Measurements from ENCODE around the gene EBI3.
A peak's percentile ranks its signal among the peaks of the same experiment; 100 is the strongest.
"Not testable (repeated sequence)": the region's sequence is repeated elsewhere in the genome, so short reads cannot be mapped to it uniquely, and the experiment has no call there.

Gene EBI3

DNA sequence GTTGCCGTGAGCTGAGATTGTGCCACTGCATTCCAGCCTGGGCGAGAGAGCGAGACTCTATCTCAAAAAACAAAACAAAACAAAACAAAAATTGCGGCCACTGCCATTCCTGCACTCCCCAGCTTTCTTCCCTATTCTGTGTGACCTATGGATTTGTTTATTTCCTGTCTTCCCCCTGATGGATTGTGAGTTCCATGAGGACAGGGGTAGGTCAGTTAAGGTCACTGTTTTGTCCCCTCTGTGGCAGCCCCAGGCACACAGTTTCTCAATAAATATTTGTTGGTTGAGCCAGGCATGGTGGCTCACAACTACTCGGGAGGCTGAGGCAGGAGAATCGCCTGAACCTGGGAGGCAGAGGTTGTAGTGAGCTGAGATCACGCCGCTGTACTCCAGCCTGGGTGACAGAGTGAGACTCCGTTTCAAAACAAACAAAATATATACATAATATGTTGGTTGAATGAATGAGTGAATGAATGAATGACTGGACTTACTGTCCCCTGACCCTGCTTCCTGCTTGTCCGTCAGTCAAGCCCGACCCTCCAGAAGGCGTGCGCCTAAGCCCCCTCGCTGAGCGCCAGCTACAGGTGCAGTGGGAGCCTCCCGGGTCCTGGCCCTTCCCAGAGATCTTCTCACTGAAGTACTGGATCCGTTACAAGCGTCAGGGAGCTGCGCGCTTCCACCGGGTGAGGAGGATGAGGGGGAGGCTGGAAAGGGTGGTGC is 5.0 kb downstream of the EBI3 start:
- DNase-seq (ENCODE audit: low spot score), result no peak

DNA sequence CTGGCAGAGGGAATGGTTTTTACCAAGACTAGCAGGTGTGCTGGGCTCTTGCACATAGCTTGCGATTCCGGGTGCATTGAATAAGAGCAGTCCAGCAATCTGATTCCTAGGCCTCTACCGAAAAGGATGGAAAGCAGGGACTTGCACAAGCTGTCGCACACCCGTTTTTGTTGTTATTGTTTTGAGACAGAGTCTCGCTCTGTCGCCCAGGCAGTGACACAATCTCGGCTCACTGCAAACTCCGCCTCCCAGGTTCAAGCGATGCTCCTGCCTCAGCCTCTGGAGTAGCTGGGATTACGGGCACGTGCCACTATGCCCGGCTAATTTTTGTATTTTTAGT is 5.5 kb downstream of the EBI3 start:
- DNase-seq (ENCODE audit: low spot score), result no peak

DNA sequence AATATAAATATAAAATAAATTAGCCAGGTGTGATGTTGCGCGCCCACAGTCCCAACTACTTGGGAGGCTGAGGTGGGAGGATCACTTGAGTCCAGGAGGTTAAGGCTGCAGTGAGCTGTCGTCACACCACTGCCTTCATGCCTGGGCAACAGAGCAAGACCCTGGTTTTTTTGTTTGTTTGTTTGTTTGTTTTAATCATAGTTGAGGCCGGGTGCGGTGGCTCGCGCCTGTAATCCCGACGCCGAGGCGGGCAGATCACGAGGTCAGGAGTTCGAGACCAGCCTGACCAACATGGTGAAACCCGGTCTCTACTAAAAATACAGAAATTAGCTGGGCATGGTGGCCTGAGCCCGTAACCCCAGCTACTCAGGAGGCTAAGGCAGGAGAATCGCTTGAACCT is 8.2 kb downstream of the EBI3 start:
- DNase-seq (ENCODE audit: low spot score), result not testable (repeated sequence)

DNA sequence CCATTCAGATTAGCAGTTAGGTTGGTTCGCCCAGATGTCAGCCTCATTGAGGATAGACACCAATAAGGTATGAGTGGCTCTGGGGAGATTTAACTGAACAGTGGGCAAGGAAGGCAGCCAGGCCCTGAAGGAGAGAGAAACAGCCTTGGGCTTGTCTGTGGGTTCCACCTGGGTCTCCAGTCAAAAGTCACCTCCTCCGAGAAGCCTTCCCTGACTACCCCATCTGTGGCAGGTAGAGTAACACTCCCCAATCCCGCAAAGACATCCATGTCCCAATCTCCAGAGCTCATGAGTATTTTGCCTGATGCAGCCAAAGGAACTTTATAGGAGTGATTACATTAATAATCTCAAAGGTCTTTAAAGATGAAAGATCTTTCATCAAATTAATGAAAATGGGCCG is 9.5 kb downstream of the EBI3 start:
- DNase-seq (ENCODE audit: low spot score), result no peak

DNA sequence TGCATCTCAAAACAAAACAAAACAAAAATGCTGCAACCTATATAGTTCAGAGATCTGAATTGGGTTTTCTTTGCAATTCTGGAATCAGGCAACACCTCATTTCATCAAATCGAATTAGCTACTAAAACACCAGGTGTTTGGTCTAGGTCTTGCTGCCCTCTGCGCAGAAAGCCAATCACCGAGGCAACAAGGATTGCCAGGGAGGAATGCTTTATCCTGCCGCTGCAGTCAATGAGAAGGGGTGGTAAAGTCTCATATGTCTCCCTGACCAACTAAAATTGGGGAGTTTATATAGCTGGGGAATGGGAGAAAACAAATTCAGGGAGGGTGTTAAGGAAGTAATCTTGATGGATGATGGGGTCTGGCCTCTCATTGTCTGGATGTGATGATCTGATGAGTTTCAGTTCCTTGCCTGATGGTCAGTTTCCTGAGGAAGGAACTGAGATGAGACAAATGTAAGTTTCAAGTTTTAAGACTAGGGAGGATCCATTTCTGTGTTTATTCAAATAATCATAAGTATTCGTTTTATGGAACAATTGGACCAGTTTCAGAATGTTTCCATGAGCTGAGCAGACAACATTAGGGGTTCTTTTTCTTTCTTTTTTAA is 12.6 kb downstream of the EBI3 start:
- no peak for DNase-seq (ENCODE audit: low spot score)

DNA sequence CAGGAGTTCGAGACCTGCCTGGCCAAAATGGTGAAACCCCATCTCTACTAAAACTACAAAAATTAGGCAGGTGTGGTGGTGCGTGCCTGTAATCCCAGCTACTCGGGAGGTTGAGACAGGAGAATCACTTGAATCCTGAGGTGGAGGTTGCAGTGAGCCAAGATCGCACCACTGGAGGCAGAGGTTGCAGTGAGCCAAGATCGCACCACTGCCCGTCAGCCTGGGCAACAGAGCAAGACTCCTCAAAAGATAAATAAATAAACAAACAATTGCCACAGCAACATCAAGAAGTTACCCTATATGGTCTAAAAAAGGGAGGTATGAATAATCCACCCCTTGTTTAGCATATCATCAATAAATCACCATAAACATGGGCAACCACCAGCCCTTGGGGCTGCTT is 16.6 kb downstream of the EBI3 start:
- not testable (repeated sequence) for DNase-seq (ENCODE audit: low spot score)

DNA sequence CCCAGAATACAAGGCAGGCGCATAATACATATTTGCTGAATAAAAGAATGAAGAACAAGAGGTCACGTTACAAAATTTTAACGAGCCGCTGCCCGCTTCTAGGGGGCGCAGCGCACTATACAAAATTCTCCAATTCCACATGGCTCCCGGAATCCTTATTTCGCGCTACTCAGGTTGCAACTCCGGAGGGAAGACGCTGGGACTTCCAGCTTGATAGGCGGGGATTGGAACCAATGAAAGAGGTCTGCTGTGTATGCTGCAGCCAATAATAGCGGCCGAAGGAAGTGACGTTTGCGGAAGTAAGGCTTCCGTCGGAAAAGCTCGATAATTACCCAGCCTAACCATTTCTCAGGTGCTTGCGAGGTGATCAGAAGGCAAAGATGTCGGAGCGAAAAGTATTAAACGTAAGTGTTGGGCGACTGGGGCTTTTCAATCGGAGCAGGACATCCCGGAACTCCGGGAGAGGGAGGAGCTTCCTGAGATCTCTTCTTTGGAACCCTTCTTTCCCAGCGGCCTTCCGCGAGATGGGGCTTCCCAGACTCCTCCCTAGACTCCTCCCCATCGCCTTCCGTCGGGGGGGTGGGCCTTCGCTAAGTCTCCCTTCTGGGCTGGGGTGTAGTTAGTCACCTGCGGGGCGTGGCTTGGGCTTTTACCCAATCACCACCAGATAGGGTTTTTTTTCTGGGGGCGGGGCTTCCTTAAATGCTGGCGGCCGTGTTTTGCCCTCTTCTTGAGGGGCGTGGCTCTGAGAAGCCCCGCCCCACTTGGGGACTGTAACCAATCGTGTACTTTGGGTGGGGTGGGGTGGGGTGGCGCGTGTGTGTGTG is 17.7 kb downstream of the EBI3 start, which contains the start of gene YJU2:
Gene YJU2 (plus strand): TSS at position 314 of the 827 bp plus-strand sequence. CDS start 67 bp downstream, at position 381.
- DNase-seq (ENCODE audit: low spot score), result peak; percentile 99

DNA sequence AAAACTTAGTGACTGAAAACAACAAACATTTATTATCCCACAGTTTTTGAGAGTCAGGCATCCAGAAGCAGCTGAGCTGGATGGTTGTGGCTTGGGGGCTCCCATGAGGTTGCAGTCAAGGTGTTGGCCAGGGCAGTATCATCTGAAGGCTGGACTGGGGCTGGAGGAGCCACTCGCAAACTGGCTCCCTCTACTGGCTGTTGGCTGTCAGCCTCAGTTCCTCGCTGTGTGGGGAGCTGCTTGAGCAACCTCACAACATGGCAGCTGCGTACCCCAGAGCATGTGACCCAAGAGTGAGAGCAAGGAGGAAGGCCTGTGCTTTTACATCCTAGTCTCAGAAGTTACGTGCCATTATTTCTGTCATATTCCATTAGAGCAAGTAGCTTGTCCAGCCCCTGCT is 27.2 kb downstream of the EBI3 start:
- no peak for DNase-seq (ENCODE audit: low spot score)

DNA sequence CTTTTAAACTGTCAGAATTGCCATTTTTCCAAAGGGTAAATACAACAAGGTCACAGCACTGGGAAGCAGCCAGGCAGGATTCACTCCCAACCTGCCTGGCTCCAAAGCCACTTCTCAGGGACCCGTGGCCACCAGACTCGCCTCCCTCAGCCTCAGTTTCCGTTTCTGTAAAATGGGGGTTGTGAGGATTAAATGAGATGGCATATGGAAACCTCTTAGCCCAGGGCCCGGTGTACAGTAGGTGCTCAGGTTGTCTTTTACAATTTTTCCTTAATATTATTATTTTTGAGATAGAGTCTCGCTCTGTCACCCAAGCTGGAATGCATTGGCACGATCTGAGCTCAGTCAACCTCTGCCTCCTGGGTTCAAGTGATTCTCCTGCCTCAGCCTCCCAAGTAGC is 27.7 kb downstream of the EBI3 start:
- no peak for DNase-seq (ENCODE audit: low spot score)

DNA sequence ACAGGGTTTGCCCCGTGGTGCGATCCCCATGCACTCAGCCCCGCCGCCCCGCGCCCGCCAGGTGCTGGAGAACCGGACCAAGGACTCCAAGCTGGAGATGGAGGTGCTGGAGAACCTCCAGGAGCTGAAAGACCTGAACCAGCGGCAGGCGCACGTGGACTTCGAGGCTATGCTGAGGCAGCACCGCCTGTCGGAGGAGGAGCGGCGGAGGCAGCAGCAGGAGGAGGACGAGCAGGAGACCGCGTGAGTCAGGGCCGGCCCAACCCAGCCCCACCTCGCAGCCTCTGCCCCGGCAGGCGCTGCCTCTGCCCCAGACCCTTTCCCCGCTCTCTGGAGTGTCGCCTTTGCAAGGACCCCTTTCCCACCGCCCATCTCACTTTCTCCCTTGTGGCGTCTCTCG is 28.9 kb downstream of the EBI3 start:
- DNase-seq (ENCODE audit: low spot score), result no peak

DNA sequence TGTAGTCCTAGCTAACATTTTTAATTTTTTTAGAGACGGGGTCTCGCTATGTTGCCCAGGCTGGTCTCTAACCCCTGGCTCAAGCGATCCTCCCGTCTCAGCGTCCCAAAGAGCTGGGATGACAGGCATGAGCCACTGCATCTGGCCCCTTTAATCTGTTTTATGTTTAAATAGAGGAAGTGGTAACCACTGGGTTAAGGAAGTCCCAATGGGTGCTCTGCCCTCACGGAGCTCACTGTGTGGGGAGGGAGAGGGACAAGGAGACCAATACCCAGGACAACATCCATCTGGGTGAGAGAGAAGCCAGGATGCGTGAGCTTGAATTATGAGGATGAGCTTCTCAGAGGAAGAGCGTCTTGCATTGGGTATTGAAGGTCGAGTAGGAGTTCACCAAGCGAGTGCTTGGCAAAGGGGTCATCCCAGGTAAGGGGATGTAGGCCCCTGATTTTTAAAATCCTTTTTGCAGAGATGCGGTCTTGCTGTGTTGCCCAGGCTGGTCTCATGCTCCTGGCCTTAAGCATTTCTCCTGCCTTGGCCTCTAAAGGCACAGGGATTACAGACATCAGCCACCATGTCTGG is 31.4 kb downstream of the EBI3 start:
- peak; percentile 3 for DNase-seq (ENCODE audit: low spot score)

DNA sequence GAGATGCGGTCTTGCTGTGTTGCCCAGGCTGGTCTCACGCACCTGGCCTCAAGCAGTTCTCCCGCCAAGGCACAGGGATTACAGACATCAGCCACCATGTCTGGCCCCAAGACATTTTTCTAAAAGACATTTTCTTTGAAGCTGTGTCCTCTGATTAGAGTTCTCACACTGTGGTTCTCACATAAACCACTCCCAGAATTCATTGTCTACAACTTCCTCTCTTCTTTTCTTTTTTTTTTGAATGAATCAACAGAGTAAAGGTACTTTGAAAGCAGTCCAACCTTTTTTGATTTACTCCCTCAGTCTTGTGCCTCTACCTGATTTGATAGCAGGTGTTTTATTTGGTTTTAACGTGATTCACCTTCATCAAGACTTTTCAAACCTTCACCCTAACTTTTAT is 35.5 kb downstream of the EBI3 start:
- no peak for DNase-seq (ENCODE audit: low spot score)

DNA sequence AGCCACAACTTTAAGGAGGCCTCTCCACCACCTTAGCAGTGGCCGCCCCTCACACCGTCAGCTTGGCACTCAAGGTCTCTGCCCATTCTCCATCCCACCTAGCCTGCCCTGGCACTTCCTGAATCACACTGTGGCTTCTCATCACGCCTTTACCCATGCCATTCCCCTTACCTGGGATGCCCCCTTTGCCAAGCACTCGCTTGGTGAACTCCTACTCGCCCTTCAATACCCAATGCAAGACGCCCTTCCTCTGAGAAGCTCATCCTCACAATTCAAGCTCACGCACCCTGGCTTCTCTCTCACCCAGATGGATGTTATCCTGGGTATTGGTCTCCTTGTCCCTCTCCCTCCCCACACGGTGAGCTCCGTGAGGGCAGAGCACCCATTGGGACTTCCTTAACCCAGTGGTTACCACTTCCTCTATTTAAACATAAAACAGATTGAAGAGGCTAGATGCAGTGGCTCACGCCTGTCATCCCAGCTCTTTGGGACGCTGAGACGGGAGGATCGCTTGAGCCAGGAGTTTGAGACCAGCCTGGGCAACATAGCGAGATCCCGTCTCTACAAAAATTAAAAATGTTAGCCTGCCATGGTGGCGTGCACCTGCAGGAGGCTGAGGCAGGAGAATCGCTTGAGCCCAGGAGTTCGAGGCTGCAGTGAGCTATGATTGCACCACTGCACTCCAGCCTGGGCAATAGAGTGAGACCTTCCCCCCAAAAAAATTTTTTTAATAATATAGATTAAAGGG is 37.1 kb downstream of the EBI3 start:
- DNase-seq (ENCODE audit: low spot score), result peak; percentile 3

DNA sequence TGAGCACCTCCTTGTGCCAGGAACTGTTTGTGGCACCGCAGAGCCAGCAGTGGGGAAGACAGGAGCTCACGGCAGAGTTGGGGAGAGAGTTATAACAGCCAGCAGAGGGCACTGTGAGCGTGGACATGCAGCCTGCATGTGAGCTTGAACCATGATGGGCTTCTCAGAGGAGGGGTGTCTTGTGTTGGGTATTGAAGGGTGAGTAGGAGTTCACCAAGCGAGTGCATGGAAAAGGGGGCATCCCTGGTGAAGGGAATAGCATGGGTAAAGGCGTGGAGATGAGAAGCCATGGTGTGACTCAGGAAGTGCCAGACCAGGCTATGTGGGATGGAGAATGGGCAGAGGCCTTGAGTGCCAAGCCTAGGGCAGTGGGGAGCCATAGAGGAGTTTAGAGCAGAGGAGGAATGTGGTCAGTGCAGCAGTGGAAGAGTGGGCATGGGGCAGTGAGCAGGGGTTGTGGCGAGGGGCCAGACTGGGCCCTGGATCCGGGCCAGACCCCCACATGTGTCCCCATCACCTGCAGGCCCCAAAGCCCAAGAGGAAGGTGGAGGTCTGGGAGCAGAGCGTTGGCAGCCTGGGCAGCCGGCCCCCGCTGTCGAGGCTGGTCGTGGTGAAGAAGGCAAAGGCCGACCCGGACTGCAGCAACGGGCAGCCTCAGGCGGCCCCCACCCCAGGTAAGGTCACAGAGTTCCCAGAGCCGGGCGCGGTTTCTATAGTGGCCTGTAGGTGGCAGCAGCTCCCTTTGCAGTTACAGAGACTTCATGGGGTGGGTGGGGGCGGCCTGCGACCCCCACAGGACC is 38.0 kb downstream of the EBI3 start:
- peak; percentile 73 for DNase-seq (ENCODE audit: low spot score)

DNA sequence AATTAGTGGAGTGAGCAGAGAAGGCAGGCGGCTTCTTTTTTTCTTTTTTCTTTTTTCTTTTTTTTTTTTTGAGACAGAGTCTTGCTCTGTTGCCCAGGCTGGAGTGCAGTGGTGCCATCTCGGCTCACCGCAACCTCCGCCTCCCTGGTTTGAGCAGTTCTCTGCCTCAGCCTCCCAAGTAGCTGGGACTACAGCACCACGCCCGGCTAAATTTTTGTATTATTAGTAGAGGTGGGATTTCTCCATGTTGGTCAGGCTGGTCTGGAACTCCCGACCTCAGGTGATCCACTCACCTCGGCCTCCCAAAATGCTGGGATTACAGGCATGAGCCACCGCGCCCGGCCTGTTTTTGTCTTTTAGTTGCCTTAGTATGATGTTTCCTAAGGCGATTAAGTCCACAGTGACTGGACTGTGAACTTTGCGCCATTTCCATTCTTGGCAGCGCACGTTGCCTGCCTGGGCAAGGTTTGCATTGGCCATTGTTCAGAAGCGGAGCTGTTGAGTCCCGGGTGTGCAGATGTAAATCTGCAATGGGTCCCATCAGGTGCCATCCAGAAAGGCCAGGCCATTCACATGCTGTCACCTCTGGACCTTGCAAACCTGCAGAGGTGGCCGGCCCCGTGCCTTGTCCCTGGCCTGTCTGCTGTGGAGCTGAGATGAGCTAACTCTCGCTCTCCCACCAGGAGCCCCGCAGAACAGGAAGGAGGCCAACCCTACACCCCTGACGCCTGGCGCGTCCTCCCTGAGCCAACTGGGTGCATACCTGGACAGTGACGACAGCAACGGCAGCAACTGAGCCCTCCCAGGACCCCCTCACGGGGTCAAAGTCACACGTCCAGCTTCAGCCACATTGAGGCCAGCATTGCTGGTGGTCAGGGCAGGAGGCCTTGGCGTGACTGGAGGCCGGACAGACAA is 38.8 kb downstream of the EBI3 start:
- no peak for DNase-seq (ENCODE audit: low spot score)

DNA sequence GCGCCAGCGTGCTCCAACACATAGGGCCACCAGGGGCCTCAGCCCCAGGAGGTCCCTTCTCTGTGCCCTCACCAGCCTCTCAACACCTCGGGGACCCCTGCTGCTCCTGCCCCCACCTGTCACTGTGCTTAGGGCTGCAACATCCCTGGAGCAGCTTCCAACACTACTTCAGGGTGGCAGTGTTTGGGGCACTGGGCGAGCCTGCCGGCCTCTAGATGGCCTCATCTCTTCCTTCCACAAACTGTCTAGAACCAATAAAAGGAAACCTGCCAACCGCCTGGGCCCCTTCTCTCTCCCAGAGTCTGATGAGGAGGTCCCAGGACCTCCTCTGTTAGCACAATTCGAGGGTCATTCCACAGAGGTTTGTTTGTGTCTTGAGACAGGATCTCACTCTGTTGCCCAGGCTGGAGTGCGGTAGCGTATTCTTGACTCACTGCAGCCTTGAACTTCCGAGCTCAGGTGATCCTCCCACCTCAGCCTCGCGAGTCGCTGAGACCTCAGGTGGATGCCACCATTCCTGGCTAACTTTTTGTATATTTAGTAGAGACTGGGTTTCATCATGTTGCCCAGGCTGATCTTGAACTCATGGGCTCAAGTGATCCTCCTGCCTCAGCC is 39.6 kb downstream of the EBI3 start:
- DNase-seq (ENCODE audit: low spot score), result no peak

DNA sequence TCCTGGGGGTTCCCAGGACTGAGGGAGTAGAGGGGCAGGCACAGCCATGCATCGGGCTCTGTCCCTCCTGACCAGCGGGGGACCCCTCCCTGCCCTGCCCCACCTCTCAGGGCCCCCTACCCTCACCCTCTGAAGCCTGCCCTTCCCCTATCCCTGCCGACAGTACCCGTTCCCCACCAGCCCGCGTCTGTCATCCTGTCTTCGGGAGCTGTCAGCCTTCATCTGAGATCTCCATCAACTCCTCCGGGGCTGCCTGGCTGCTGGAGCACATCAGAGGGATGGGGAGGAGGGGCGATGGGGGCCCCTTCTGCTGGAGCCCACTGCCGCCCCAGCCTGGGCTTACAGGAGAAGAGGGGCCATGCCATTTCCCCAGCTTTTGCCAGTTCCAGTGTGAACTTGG is 43.6 kb downstream of the EBI3 start:
- no peak for DNase-seq (ENCODE audit: low spot score)

DNA sequence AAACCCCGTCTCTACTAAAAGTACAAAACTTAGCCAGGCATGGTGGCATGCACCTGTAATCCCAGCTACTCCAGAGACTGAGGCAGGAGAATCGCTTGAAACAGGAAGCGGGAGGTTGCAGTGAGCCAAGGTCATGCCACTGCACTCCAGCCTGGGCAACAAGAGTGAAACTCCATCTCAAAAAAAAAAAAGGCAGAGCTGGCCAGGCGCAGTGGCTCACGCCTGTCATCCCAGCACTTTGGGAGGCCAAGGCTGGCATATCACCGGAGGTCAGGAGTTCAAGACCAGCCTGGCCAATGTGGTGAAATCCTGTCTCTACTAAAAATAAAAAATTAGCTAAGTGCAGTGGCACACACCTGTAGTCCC is 45.0 kb downstream of the EBI3 start:
- DNase-seq (ENCODE audit: low spot score), result not testable (repeated sequence)

DNA sequence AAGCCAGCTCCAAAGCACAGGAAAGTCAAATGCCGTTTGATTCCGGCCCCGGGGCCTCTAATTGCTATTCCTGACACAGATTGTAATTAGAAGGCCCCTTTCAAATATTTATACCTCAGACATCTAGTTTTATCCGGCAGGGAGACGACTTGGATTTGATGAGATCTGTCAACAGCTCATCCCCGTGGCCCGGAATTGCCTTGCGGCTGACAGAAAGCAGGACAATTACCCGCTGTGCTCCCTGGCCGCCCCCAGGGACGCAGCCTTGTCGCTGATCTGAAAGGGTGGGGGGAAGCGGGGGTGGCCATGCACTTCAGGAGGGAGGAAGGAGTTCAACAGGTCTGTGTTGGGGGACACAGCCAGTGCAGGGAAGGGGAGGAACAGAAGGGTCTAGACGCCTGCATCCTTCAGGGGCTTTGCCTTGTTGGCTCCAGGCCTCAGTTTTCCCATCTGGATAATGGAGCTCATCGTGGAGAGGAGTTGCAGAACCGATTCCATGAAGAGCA is 47.9 kb downstream of the EBI3 start:
- DNase-seq (ENCODE audit: low spot score), result no peak

DNA sequence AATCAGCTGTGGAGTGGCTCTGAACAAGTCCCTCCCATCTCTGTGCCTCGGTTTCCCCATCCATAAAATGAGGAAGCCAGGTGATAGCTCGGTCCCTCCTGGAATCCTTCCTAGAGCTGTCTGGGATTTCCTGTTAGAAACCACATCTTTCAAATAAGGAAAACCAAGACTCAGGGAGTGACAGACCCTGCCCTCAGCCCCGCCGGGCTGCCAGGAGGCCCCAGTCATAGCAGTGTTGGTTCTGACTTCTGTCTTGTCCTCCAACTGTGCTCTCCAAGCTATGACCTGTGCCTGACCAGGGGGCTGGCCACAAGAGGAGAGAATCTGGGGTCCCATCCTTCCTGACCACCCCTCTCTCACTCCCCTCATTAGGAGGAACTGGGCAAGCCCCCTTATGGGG is 48.7 kb downstream of the EBI3 start:
- no peak for DNase-seq (ENCODE audit: low spot score)

All from AG08396 (cell line).